Measurements from ENCODE around the gene ETNK2.

- TF ChIP-seq, protein P1, sequence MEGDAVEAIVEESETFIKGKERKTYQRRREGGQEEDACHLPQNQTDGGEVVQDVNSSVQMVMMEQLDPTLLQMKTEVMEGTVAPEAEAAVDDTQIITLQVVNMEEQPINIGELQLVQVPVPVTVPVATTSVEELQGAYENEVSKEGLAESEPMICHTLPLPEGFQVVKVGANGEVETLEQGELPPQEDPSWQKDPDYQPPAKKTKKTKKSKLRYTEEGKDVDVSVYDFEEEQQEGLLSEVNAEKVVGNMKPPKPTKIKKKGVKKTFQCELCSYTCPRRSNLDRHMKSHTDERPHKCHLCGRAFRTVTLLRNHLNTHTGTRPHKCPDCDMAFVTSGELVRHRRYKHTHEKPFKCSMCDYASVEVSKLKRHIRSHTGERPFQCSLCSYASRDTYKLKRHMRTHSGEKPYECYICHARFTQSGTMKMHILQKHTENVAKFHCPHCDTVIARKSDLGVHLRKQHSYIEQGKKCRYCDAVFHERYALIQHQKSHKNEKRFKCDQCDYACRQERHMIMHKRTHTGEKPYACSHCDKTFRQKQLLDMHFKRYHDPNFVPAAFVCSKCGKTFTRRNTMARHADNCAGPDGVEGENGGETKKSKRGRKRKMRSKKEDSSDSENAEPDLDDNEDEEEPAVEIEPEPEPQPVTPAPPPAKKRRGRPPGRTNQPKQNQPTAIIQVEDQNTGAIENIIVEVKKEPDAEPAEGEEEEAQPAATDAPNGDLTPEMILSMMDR (IDR thresholded peaks at IDR 0.05) = no peak
- TF ChIP-seq POLR2A (IDR thresholded peaks at IDR 0.05) = no peak
- TF ChIP-seq POLR2AphosphoS5 (IDR thresholded peaks at IDR 0.05) = no peak
Measured at GRCh38 chr1:204091066-204091465, 60.8 kb downstream of the ETNK2 start.
